ENCODE data around the gene ALAS1.

ALAS1 gene

GRCh38 chr3:52238193-52238760 is 40.3 kb downstream of the ALAS1 start:
- DNase-seq = no peak

DNA sequence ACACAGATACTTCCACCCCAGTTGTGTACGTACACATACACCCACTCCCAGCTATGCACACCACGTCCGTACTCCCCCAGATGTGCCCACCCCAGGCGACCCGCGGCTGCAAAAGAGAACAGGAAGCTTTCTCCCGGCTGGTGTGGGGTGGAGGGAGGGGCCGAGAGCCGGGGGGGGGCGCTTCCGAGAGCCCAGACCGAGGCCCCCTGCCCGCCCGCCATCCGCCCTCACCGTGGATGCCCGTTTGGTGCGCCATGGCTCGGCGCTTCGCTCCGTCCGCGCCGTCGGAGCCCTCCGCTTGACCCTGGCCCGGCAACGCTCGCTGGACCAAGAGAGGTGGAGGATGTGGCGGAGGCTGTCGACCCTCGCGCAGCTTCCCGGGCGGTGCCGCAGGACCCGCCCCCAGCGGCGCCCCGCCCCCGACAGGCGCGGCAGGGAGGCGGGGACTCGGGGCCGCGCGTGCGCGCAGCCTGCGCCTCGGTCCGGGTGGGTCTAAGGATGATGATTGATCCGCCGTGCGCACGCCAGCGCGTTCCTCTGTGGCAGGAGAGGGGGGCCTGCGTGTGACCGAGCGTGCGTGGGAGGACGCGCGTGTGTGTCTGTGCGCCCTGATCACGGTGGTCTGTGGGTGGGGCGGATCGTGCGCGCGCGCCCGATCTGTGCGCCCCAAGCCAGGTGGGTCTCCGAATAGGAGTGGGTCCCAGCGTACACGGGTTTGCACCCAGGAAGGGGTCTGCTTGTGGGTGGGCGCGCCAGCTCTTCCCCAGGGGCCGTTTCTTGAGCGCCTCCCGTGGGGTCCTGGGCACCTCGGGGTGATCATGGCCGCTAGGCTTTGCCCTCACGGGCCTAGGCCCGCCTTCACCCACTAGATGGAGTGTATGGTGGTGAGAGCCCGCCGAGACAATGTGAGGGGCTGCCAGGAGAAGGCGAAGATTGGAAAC is 41.1 kb downstream of the ALAS1 start, which contains the start of gene TWF2:
TSS of gene TWF2 (minus strand) at position 398 of the 941 bp plus-strand sequence. CDS start at position 256, 142 bp downstream.
- no peak for DNase-seq

- DNase-seq = no peak
Observed at GRCh38 chr3:52240059-52240885, 42.3 kb downstream of the ALAS1 start.

DNA sequence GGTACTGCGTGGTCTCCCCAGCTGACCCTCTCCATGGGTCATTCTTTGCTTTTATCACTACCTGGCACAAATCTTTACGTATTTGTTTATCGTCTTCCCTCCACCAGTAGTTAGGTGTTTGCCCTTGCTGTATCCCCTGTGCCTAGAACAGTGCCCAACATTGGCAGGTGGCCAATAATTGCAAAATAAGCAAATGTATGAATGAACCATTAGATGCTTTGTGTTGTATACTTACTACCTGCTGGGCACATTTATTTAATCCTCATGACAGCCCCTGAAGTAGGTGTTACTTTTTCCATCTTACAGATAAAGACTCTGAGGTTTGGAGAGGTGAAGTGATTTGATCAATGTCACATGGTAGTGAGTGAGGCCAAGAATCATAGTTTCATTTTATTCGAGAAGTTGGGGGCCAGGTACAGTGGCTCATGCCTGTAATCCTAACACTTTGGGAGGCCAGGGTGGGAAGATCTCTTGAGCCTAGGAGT is 43.0 kb downstream of the ALAS1 start:
- DNase-seq = no peak

GRCh38 chr3:52242039-52242438 is 44.1 kb downstream of the ALAS1 start:
- DNase-seq = no peak

DNA sequence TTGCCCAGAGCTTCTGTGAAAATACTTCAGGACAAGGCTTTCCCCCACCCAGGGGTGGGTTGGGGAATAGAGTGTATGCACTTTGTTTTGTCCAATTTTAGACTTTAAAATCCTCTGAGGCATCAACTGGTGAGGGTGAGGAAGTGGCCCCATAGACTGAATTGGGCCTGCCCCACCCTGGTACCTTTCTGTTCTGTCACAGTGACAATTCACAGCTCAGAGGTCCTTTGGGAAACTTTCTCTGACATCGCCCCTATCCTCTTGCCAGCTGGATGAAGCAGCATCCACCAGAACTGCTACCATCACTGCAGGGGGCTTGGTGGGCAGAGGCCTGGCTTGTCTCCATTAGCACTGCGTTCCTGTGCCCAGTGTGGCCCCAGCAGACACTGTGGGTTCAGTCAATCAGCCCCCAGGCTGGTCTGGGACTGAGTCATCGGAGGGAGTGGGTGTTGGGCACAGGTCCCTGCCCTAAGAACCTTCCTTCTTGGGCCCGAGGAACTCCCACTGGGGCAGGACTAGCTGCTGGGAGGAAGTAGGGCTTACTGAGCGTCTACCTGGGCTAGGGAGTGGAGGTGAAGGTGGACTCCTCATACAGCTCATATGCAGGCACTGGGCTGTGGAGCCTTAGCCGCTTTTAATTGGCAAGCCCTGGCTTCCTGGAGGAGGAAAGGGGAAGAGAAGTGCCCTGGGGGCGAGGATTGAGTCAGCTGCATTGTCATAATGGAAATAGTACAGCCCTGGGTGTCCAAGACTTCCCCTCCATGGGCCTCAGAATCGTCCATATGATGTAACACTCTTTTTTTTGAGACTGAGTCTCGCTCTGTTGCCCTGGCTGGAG is 46.0 kb downstream of the ALAS1 start:
- DNase-seq = no peak

- no peak for DNase-seq
Observed at GRCh38 chr3:52245322-52246263, 47.6 kb downstream of the ALAS1 start, which contains the start of gene PPM1M. PPM1M (plus strand) TSS chr3:52245759; CDS start chr3:52245825, 66 bp downstream.

DNA sequence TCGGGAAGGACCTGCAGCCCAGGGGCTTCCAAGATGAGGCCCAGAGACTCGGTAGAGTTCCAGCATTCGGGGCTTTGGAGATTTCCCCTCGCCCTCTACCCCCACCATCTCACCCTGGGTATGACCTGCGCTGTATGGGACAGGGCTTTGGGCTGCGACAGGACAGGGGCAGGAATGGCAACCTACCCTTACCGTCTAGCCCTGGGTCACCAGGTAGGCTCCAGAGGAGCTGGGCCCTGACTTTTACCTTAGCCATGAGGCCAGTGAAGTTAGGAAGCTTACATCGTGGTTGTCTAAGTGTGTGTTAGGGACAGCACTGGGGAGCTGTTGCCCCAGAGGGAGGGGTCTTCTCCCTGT is 48.3 kb downstream of the ALAS1 start:
- no peak for DNase-seq

GRCh38 chr3:52246728-52247408 is 48.9 kb downstream of the ALAS1 start:
- DNase-seq = no peak

GRCh38 chr3:52247409-52248164 is 49.6 kb downstream of the ALAS1 start:
- DNase-seq = no peak

DNA sequence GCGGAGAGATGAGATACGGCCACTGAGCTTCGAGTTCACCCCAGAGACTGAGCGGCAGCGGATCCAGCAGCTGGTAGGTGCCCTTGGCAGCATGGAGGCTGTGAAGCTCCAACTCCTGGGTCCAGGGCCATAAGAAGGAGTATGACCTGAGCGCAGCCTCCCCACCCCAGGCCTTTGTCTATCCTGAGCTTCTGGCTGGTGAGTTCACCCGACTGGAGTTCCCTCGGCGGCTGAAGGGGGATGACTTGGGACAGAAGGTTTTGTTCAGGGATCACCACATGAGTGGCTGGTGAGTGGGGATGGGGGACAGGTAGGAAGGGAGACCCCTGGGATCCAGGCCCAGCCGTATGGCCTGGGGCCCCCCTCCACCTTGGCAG is 50.2 kb downstream of the ALAS1 start:
- no peak for DNase-seq

GRCh38 chr3:52248816-52249547 is 51.0 kb downstream of the ALAS1 start:
- DNase-seq = no peak

DNA sequence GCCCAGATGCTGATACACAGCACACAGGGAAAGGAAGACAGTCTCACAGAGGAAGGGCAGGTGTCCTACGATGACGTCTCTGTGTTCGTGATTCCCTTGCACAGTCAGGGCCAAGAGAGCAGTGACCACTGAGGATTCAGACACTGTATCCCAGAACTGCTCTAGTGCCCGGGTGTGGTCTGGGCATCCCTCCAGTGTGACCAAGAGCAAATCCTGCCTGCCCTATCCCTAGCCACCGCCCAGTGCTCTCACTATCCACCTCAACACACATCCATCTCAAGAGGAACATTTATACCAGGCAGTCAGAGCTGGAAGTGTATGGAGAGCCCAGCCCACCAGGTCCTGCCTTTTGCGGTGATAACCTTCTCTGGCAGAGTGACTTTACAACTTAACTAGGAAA is 51.7 kb downstream of the ALAS1 start:
- no peak for DNase-seq

DNA sequence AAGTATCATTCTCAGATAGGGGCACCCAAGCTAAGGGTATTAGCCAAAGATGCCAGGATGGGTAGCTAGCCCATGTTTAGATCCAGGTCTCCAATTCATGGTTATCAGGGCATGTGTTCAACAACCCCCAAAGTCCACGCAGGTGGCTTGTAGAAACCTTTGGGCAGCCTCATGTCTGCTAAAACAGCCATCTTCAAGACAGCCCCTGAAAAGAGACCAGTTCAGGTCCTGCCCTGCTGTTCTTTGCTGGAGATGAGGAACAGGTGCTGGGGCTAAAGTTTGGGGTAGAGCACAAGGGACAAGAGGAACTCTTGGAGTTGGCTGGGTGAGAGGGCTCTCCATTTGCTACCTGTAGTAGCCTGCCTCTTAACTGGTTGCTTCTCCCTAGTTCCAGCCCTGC is 52.2 kb downstream of the ALAS1 start:
- no peak for DNase-seq

DNA sequence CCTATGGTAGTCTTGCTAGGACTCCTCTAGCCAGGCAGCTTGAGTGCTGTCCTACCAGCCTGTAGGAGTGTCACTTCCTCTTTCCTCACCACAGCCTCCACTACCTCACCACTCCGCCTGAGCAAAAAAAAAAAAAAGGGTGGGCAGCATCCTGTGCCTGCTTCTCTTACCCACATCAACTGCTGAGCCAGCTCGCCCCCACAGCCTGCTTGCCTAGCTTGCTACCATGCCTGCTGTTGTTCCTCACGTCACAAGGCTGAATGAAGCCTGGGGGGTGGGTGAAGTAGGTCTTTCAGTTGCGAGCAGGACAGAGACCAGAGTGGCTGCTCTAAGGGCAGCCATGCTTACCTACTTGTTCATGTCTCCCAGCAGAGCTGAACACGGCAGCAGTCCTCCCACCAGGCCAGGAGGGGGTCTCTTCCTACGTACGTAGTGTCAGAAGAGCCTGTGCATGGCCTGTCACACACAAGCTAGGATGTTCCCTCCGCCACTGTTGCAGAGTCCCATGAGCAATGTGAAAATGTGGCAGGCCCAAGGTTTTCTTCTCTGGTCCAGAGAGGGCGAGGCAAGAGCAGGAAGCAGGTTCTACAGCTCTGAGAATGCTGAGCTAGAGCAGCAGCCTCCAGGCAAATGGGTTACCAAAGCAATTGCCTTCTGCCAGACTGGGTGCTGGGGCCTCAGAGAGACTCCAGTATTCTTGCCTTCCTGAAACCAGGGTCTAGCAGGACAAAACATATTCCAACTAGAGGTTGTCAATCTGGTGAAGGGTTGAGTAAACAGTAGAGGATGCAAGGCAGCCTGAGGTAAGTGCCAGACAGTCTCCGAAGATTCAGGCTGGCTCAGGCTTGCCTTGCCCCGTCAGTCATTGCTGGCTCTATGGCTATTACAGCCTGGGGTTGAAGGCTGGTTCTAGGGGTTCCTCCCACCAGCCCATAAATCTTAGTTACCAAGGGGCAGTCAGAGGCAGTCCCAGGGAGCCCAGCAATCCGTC is 55.6 kb downstream of the ALAS1 start:
- DNase-seq = no peak

- no peak for DNase-seq
Observed at GRCh38 chr3:52254608-52255007, 56.6 kb downstream of the ALAS1 start.

DNA sequence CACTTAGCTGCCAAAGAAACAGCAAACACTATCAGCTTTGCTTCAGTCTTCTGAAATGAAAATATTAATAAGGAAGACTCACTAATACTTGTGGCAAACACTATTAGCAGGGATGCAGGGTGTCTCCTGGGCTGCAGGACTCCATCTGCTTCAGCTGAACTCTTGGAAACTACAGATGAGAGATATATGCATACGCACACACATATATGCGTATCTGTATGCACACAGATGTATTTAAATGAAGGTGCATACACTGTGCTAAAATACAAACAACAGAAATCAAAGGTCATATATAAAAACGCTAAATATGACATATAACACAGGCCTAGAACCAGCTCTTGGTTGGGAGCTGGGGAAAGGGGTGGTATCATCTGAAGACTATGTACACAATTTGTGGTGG is 58.2 kb downstream of the ALAS1 start:
- DNase-seq = no peak

GRCh38 chr3:52256622-52257021 is 58.7 kb downstream of the ALAS1 start:
- no peak for DNase-seq

All from cortex of kidney (tissue), 1 donor.